Esophagus squamous epithelium (tissue), 5 donors: ENCODE data around the gene ABHD15. TPM values are rescaled to one million over a fixed set of nuclear protein-coding genes. Genes with fewer than 3 reads are reported as not detected.

Source experiments
- DNase-seq: peaks from one replicate; lab custom pipeline; 2025; lab: John Stamatoyannopoulos, UW
- H3K27ac ChIP-seq, 4 donors: fragments of 200-600 bp; sonication (generic); one replicate each; pipeline ENCODE4 v1.5.1; 2016 to 2019; ENCODE audit warnings: mild to moderate bottlenecking in 1 of 4
- H3K27me3 ChIP-seq, 4 donors: fragments of 200-600 bp; sonication (generic); 1 replicate in 3 of 4; 2 replicates in 1 of 4; pipeline versions ENCODE4 v1.5.1 to v1.6.0; 2017 to 2021; ENCODE audit warnings: antibody characterized with exemption in 1 of 4
- H3K36me3 ChIP-seq, 3 donors: fragments of 200-600 bp; sonication (generic); one replicate each; pipeline ENCODE4 v1.5.1; 2016 to 2019
- H3K4me1 ChIP-seq, 3 donors: fragments of 200-600 bp; sonication (generic); one replicate each; pipeline ENCODE4 v1.5.1; 2017 to 2019
- H3K4me3 ChIP-seq, 4 donors: fragments of 200-600 bp; sonication (generic); 1 replicate in 3 of 4; 2 replicates in 1 of 4; pipeline ENCODE4 v1.5.1; 2016 to 2019; ENCODE audit warnings: mild to moderate bottlenecking in 2 of 4, moderate library complexity in 1 of 4
- H3K9me3 ChIP-seq, 3 donors: fragments of 200-600 bp; sonication (generic); one replicate each; pipeline ENCODE4 v1.5.1; 2016 to 2019
- POLR2A ChIP-seq, 4 donors: fragments of 450-650 bp; IDR thresholded peaks; one replicate each; pipeline ENCODE4 v1.6.1; 2017; ENCODE audit warnings: antibody characterized with exemption in 4 of 4, mild to moderate bottlenecking in 4 of 4, moderate library complexity in 3 of 4
- WGBS, 2 donors: methylation state at CpG; one replicate each; pipeline ENCODE4 v1.1.5; 2018; 5-methylcytosine and 5-hydroxymethylcytosine counted together
- intact Hi-C: fragments of 100-400 bp; cut with DNase I; formaldehyde crosslinking; loops from one replicate; pipeline ENCODE4 v1.15.0; 2022
- total RNA-seq, 4 donors: library from RNA; depleted of rRNA; stranded (reverse); fragments of >200 nt; gene quantifications; one replicate each; pipeline ENCODE4 v1.1.0, GENCODE V29; 2016
- TF ChIP-seq, protein P1 (sequence below), 6 experiments: fragments of 450-650 bp in 4 of 6; fragments of 200-600 bp in 2 of 6; sonication (generic) in 2 of 6; IDR thresholded peaks; one replicate each; pipeline ENCODE4 v1.5.1; 2016 to 2019; ENCODE audit warnings: antibody characterized with exemption in 6 of 6, mild to moderate bottlenecking in 4 of 6, moderate library complexity in 4 of 6
- donor health status: DM: yes; HTN: yes; CAD: no.

Gene ABHD15
- total RNA-seq, 4 donors from 2014 or later, result 4.3 to 7.2 (median 5.4) TPM

DNA sequence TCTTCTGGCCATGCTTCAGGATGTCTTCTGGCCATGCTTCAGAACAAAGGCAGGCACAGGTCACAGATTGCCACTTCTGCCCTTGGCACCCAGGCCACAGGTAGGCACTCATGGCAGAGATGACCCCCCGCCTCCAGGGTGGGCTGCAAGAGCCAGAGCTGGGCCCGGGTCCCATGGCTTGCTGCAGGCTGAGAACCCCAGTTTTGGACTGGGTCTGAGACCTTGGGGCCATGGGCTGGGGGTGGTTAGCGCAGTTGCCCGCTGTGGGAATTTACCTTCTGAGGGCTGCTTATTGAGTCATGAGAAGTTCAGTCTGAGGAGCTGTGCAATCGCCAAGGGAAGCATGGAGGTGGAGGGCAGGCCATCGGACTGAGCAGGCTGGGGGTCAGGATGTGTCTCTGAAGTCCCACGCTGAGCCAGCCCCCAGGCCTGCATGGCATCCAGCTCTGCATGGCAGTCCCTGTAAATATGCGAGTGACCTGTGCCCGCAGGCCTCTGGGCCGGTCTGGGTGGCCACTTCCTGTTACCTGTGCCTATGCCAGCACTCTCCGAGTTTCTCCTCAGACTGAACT, 27.8 kb upstream of the ABHD15 start:
- no peak for TF ChIP-seq POLR2A (IDR thresholded peaks at IDR 0.05)
- TF ChIP-seq, protein P1, sequence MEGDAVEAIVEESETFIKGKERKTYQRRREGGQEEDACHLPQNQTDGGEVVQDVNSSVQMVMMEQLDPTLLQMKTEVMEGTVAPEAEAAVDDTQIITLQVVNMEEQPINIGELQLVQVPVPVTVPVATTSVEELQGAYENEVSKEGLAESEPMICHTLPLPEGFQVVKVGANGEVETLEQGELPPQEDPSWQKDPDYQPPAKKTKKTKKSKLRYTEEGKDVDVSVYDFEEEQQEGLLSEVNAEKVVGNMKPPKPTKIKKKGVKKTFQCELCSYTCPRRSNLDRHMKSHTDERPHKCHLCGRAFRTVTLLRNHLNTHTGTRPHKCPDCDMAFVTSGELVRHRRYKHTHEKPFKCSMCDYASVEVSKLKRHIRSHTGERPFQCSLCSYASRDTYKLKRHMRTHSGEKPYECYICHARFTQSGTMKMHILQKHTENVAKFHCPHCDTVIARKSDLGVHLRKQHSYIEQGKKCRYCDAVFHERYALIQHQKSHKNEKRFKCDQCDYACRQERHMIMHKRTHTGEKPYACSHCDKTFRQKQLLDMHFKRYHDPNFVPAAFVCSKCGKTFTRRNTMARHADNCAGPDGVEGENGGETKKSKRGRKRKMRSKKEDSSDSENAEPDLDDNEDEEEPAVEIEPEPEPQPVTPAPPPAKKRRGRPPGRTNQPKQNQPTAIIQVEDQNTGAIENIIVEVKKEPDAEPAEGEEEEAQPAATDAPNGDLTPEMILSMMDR (IDR thresholded peaks at IDR 0.05), result no peak
- WGBS, 2 donors, result 82 to 83% methylated on average over 4 to 10 of the region's 11 CpGs
- H3K4me1 ChIP-seq, result peaks cover 37 to 77% (median 46%) of the 10 kb centered on the region in 3 donors
- intact Hi-C loops, result no loop called here
- DNase-seq, result no peak
- no peaks in the 10 kb centered on the region for H3K27me3 ChIP-seq
- no peak overlapping the region for H3K27ac ChIP-seq
- H3K4me3 ChIP-seq, result peak overlapping the region in 1 of 4 donors; percentile 74
- no peaks in the 10 kb centered on the region for H3K36me3 ChIP-seq
- no peaks in the 10 kb centered on the region for H3K9me3 ChIP-seq

- DNase-seq, result no peak
- H3K27ac ChIP-seq, result peak overlapping the region in 3 of 4 donors; percentile 32 to 59 (median 55)
- WGBS, 2 donors, result 10 to 26% methylated on average over 8 to 11 of the region's 64 CpGs
- H3K36me3 ChIP-seq, result no peaks in the 10 kb centered on the region
- intact Hi-C loops, result no loop called here
- TF ChIP-seq, protein P1 (IDR thresholded peaks at IDR 0.05), result peak in 2 of 6 experiments; percentile 17 to 27
- TF ChIP-seq POLR2A (IDR thresholded peaks at IDR 0.05), result no peak
- peak overlapping the region; percentile 51 to 85 (median 66) for H3K4me3 ChIP-seq
- H3K27me3 ChIP-seq, result no peaks in the 10 kb centered on the region
- H3K9me3 ChIP-seq, result no peaks in the 10 kb centered on the region
- peaks cover 37 to 78% (median 46%) of the 10 kb centered on the region in 3 donors for H3K4me1 ChIP-seq
These were observed 27.0 kb upstream of the ABHD15 start for GRCh38 chr17:29593591-29594518.

GRCh38 chr17:29592850-29593551, 26.2 kb upstream of the ABHD15 start, which contains the start of gene ANKRD13B:
ANKRD13B (plus strand) TSS chr17:29593132; CDS start chr17:29593622, 490 bp downstream.
- H3K27ac ChIP-seq, result peak within 1 kb of the TSS; percentile 91 to 95 (median 92)
- intact Hi-C loops, result no loop called here
- H3K4me3 ChIP-seq, result peak within 1 kb of the TSS; percentile 51 to 91 (median 66)
- H3K9me3 ChIP-seq, result no peaks in the 10 kb centered on the region
- no peak for TF ChIP-seq POLR2A (IDR thresholded peaks at IDR 0.05)
- TF ChIP-seq, protein P1 (IDR thresholded peaks at IDR 0.05), result no peak
- 3 to 7% methylated on average over 3 to 11 of the region's 96 CpGs for WGBS, 2 donors
- no peaks in the 10 kb centered on the region for H3K36me3 ChIP-seq
- H3K27me3 ChIP-seq, result no peaks in the 10 kb centered on the region
- DNase-seq, result no peak
- H3K4me1 ChIP-seq, result peaks cover 41 to 87% (median 53%) of the 10 kb centered on the region in 3 donors

DNA sequence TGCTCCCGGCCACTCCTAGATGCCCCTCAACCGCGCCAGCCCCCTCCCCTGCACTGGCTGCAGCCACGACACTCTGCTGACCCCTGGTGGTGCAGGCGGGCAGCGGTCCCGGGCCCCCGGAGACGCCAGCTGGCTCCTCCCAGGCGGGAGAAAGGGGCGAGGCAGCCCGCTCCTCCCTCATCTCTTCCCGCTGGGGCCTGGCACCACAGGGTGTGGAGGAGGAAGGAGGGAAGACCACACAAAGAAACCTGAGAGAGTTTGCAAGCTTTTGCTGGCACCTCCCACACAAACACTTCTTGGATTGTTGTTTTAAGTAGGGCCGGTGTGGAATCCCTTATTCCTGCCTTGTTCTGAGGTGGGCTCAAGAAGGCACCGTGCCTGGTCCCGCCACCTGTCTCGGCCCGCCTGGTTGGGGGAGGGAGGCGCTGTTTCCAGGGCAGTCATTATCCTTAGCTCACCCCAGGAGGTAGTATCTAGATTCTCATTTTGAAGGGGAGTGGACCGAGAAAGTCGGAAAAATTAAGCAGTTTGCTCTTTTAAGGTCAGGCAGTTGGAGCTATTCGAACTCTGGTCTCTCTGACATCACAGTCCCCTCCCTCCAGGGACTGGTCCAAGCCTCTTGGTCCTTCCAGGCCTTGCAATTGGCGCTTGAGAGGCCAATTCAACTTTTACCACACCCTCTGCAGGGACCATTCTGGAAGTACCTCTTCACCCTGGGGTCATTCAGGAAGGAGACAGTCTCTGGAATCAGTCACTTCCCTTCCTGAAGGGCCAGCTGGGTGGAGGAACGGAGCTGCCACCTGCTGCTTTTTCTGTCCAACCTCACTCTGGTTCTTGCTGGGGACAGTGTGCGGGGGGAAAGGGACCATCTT, 25.1 kb upstream of the ABHD15 start:
- WGBS, 2 donors, result 11 to 17% methylated on average over 6 to 12 of the region's 25 CpGs
- no peak for DNase-seq
- Histone ChIP-seq H3K27me3 (no peaks in the 10 kb centered on the region), H3K36me3 (no peaks in the 10 kb centered on the region), H3K27ac (peak overlapping the region; percentile 91 to 95 (median 92)), H3K4me3 (peak overlapping the region in 3 of 4 donors; percentile 51 to 91 (median 74)), H3K4me1 (peaks cover 51 to 88% (median 61%) of the 10 kb centered on the region in 3 donors), H3K9me3 (no peaks in the 10 kb centered on the region)
- TF ChIP-seq POLR2A (IDR thresholded peaks at IDR 0.05), result no peak
- TF ChIP-seq, protein P1 (IDR thresholded peaks at IDR 0.05), result peak; percentile 89 to 97 (median 94)
- intact Hi-C loops, result no loop called here
